Measurements from ENCODE around the gene TTC28.

DNA sequence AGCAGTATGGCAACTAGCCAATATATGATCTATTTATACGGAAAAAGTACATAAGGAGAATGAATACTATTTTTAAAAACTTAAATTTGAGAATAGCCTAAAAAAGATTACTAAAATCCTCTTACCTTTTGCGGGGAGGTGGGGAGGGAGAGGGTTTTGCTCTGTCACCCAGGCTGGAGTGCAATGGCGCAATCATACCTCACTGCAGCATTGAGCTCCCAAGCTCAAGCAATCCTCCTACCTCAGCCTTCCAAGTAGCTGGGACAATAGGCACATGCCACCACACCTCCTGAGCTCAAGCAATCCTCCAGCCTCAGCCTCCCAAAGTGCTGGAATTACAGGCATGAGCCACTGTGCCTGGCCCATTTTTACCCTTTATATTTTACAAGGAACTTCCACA lies 82.0 kb downstream of the TTC28 start:
- TF ChIP-seq EZH2 (IDR thresholded peaks at IDR 0.05; ENCODE audit: insufficient read depth, low read length) (no peak), CTCF (IDR thresholded peaks at IDR 0.05; ENCODE audit: insufficient read depth, low read depth, low read length) (no peak)
